ENCODE measurements around the gene BCAP31. TPM values are rescaled to one million over a fixed set of nuclear protein-coding genes. Genes with fewer than 3 reads are reported as not detected.
"Not testable (repeated sequence)": the region's sequence is repeated elsewhere in the genome, so short reads cannot be mapped to it uniquely, and the experiment has no call there.

The BCAP31 gene
- total and polyA plus RNA-seq, 4 donors: 101 to 130 (median 123) TPM

- H3K9me3 ChIP-seq (ENCODE audit: control insufficient read depth, low read length): no peaks in the 10 kb centered on the region
- ATAC-seq (ENCODE audit: low FRiP score): no peak
- H3K36me3 ChIP-seq (ENCODE audit: control insufficient read depth in 1 of 2, insufficient read depth in 2 of 2, low read length in 1 of 2): no peaks in the 10 kb centered on the region
- no peak overlapping the region for H3K27ac ChIP-seq (ENCODE audit: low read depth in 1 of 2, low read length in 2 of 2)
- 73 to 75% methylated on average over 3 of the region's 3 CpGs for WGBS, 2 donors
- intact Hi-C loops (cut with DNase I): no loop called here
- H3K27me3 ChIP-seq (ENCODE audit: control insufficient read depth in 1 of 2, insufficient read depth in 2 of 2, low read length in 1 of 2): no peaks in the 10 kb centered on the region
- no peak for DNase-seq
- H3K4me3 ChIP-seq (ENCODE audit: low read length in 2 of 2): no peak overlapping the region
- H3K4me1 ChIP-seq (ENCODE audit: control insufficient read depth in 1 of 2, insufficient read depth in 2 of 2, low read length in 2 of 2): no peaks in the 10 kb centered on the region
Observed at GRCh38 chrX:153746359-153746758, 22.2 kb upstream of the BCAP31 start.

GRCh38 chrX:153745067-153745433 is 20.9 kb upstream of the BCAP31 start:
- H3K9me3 ChIP-seq (ENCODE audit: control insufficient read depth, low read length); H3K27ac ChIP-seq (ENCODE audit: low read depth in 1 of 2, low read length in 2 of 2); H3K36me3 ChIP-seq (ENCODE audit: control insufficient read depth in 1 of 2, insufficient read depth in 2 of 2, low read length in 1 of 2); H3K27me3 ChIP-seq (ENCODE audit: control insufficient read depth in 1 of 2, insufficient read depth in 2 of 2, low read length in 1 of 2); intact Hi-C loops (cut with DNase I); DNase-seq; ATAC-seq (ENCODE audit: low FRiP score); H3K4me3 ChIP-seq (ENCODE audit: low read length in 2 of 2); H3K4me1 ChIP-seq (ENCODE audit: control insufficient read depth in 1 of 2, insufficient read depth in 2 of 2, low read length in 2 of 2): not testable (repeated sequence)
- 25 to 58% methylated on average over 12 of the region's 12 CpGs for WGBS, 2 donors

- H3K4me3 ChIP-seq (ENCODE audit: low read length in 2 of 2): no peak overlapping the region
- 4 to 20% methylated on average over 37 to 38 of the region's 38 CpGs for WGBS, 2 donors
- DNase-seq (peak in 1 of 2 donors; percentile 57), ATAC-seq (ENCODE audit: low FRiP score) (no peak)
- H3K27me3 ChIP-seq (ENCODE audit: control insufficient read depth in 1 of 2, insufficient read depth in 2 of 2, low read length in 1 of 2): no peaks in the 10 kb centered on the region
- H3K9me3 ChIP-seq (ENCODE audit: control insufficient read depth, low read length): no peaks in the 10 kb centered on the region
- peak overlapping the region in 1 of 2 donors; percentile 93 for H3K27ac ChIP-seq (ENCODE audit: low read depth in 1 of 2, low read length in 2 of 2)
- intact Hi-C loops (cut with DNase I): no loop called here
- no peaks in the 10 kb centered on the region for H3K4me1 ChIP-seq (ENCODE audit: control insufficient read depth in 1 of 2, insufficient read depth in 2 of 2, low read length in 2 of 2)
- no peaks in the 10 kb centered on the region for H3K36me3 ChIP-seq (ENCODE audit: control insufficient read depth in 1 of 2, insufficient read depth in 2 of 2, low read length in 1 of 2)
Observed at GRCh38 chrX:153744210-153745066, 20.3 kb upstream of the BCAP31 start.

- peak overlapping the region in 1 of 2 donors; percentile 93 for H3K27ac ChIP-seq (ENCODE audit: low read depth in 1 of 2, low read length in 2 of 2)
Observed at GRCh38 chrX:153743468-153744209, 19.5 kb upstream of the BCAP31 start.

GRCh38 chrX:153742796-153743467 is 18.7 kb upstream of the BCAP31 start:
- H3K4me1 ChIP-seq (ENCODE audit: control insufficient read depth in 1 of 2, insufficient read depth in 2 of 2, low read length in 2 of 2); H3K4me3 ChIP-seq (ENCODE audit: low read length in 2 of 2); DNase-seq; H3K27me3 ChIP-seq (ENCODE audit: control insufficient read depth in 1 of 2, insufficient read depth in 2 of 2, low read length in 1 of 2); H3K36me3 ChIP-seq (ENCODE audit: control insufficient read depth in 1 of 2, insufficient read depth in 2 of 2, low read length in 1 of 2); intact Hi-C loops (cut with DNase I); ATAC-seq (ENCODE audit: low FRiP score); H3K9me3 ChIP-seq (ENCODE audit: control insufficient read depth, low read length): not testable (repeated sequence)
- H3K27ac ChIP-seq (ENCODE audit: low read depth in 1 of 2, low read length in 2 of 2): peak overlapping the region in 1 of 2 donors; percentile 60
- WGBS, 2 donors: 59 to 79% methylated on average over 30 to 32 of the region's 32 CpGs

More at GRCh38 chrX:153743468-153744209, 19.5 kb upstream of the BCAP31 start:
- ATAC-seq (ENCODE audit: low FRiP score); H3K27me3 ChIP-seq (ENCODE audit: control insufficient read depth in 1 of 2, insufficient read depth in 2 of 2, low read length in 1 of 2); H3K9me3 ChIP-seq (ENCODE audit: control insufficient read depth, low read length); intact Hi-C loops (cut with DNase I); H3K4me1 ChIP-seq (ENCODE audit: control insufficient read depth in 1 of 2, insufficient read depth in 2 of 2, low read length in 2 of 2); H3K4me3 ChIP-seq (ENCODE audit: low read length in 2 of 2); H3K36me3 ChIP-seq (ENCODE audit: control insufficient read depth in 1 of 2, insufficient read depth in 2 of 2, low read length in 1 of 2): not testable (repeated sequence)
- DNase-seq: peak; percentile 82 to 87
- WGBS, 2 donors: 6 to 23% methylated on average over 20 to 35 of the region's 35 CpGs

GRCh38 chrX:153742111-153742510 is 17.9 kb upstream of the BCAP31 start:
- intact Hi-C loops (cut with DNase I); ATAC-seq (ENCODE audit: low FRiP score); H3K4me1 ChIP-seq (ENCODE audit: control insufficient read depth in 1 of 2, insufficient read depth in 2 of 2, low read length in 2 of 2); H3K27ac ChIP-seq (ENCODE audit: low read depth in 1 of 2, low read length in 2 of 2); H3K27me3 ChIP-seq (ENCODE audit: control insufficient read depth in 1 of 2, insufficient read depth in 2 of 2, low read length in 1 of 2); DNase-seq; H3K4me3 ChIP-seq (ENCODE audit: low read length in 2 of 2); H3K9me3 ChIP-seq (ENCODE audit: control insufficient read depth, low read length); H3K36me3 ChIP-seq (ENCODE audit: control insufficient read depth in 1 of 2, insufficient read depth in 2 of 2, low read length in 1 of 2): not testable (repeated sequence)
- WGBS, 2 donors: 97% methylated on average over 12 to 14 of the region's 14 CpGs

GRCh38 chrX:153741446-153741845 is 17.3 kb upstream of the BCAP31 start:
- no peaks in the 10 kb centered on the region for H3K4me1 ChIP-seq (ENCODE audit: control insufficient read depth in 1 of 2, insufficient read depth in 2 of 2, low read length in 2 of 2)
- DNase-seq: no peak
- no peaks in the 10 kb centered on the region for H3K36me3 ChIP-seq (ENCODE audit: control insufficient read depth in 1 of 2, insufficient read depth in 2 of 2, low read length in 1 of 2)
- no peak for ATAC-seq (ENCODE audit: low FRiP score)
- H3K4me3 ChIP-seq (ENCODE audit: low read length in 2 of 2): no peak overlapping the region
- intact Hi-C loops (cut with DNase I): no loop called here
- H3K27me3 ChIP-seq (ENCODE audit: control insufficient read depth in 1 of 2, insufficient read depth in 2 of 2, low read length in 1 of 2): no peaks in the 10 kb centered on the region
- 91 to 95% methylated on average over 13 to 14 of the region's 14 CpGs for WGBS, 2 donors
- H3K9me3 ChIP-seq (ENCODE audit: control insufficient read depth, low read length): no peaks in the 10 kb centered on the region
- no peak overlapping the region for H3K27ac ChIP-seq (ENCODE audit: low read depth in 1 of 2, low read length in 2 of 2)

- WGBS, 2 donors: 92 to 93% methylated on average over 16 of the region's 16 CpGs
- H3K27ac ChIP-seq (ENCODE audit: low read depth in 1 of 2, low read length in 2 of 2): no peak overlapping the region
- intact Hi-C loops (cut with DNase I): no loop called here
- H3K27me3 ChIP-seq (ENCODE audit: control insufficient read depth in 1 of 2, insufficient read depth in 2 of 2, low read length in 1 of 2): no peaks in the 10 kb centered on the region
- DNase-seq (no peak), ATAC-seq (ENCODE audit: low FRiP score) (no peak)
- no peak overlapping the region for H3K4me3 ChIP-seq (ENCODE audit: low read length in 2 of 2)
- no peaks in the 10 kb centered on the region for H3K4me1 ChIP-seq (ENCODE audit: control insufficient read depth in 1 of 2, insufficient read depth in 2 of 2, low read length in 2 of 2)
- no peaks in the 10 kb centered on the region for H3K9me3 ChIP-seq (ENCODE audit: control insufficient read depth, low read length)
- H3K36me3 ChIP-seq (ENCODE audit: control insufficient read depth in 1 of 2, insufficient read depth in 2 of 2, low read length in 1 of 2): no peaks in the 10 kb centered on the region
Observed at GRCh38 chrX:153740631-153741222, 16.5 kb upstream of the BCAP31 start.

All from aorta (tissue), 5 donors.